NCI-H1417 (cell line): Measurements from ENCODE around the gene ASPHD2.
A peak's percentile ranks its signal among the peaks of the same experiment; 100 is the strongest.
"Not testable (repeated sequence)": the region's sequence is repeated elsewhere in the genome, so short reads cannot be mapped to it uniquely, and the experiment has no call there.

Experiments used
- DNase-seq, 3 experiments: peaks; one replicate each; lab custom pipeline; 2025; lab: John Stamatoyannopoulos, UW

Gene ASPHD2

GRCh38 chr22:26416670-26417276, 12.3 kb upstream of the ASPHD2 start:
- DNase-seq: no peak

- no peak for DNase-seq
These were observed 11.7 kb upstream of the ASPHD2 start for GRCh38 chr22:26417406-26417805.

GRCh38 chr22:26418620-26419019, 10.4 kb upstream of the ASPHD2 start:
- DNase-seq: no peak

GRCh38 chr22:26426924-26427323, 2.1 kb upstream of the ASPHD2 start:
- no peak for DNase-seq

- DNase-seq: peak in 2 of 3 experiments; percentile 0 to 27
These were observed 612 bp downstream of the ASPHD2 start for GRCh38 chr22:26429458-26430286.

GRCh38 chr22:26430600-26430999, 1.5 kb downstream of the ASPHD2 start:
- no peak for DNase-seq

- DNase-seq: no peak
These were observed 2.4 kb downstream of the ASPHD2 start for GRCh38 chr22:26431261-26431995.

- DNase-seq: no peak
These were observed 3.7 kb downstream of the ASPHD2 start for GRCh38 chr22:26432619-26433311.

GRCh38 chr22:26433805-26434204, 4.7 kb downstream of the ASPHD2 start:
- no peak for DNase-seq

- no peak for DNase-seq
These were observed 6.5 kb downstream of the ASPHD2 start for GRCh38 chr22:26435327-26436093.

GRCh38 chr22:26436903-26437515, 7.9 kb downstream of the ASPHD2 start:
- DNase-seq: no peak

- DNase-seq: no peak
These were observed 8.8 kb downstream of the ASPHD2 start for GRCh38 chr22:26437694-26438392.

- not testable (repeated sequence) for DNase-seq
These were observed 9.7 kb downstream of the ASPHD2 start for GRCh38 chr22:26438776-26439175.

- DNase-seq: no peak
These were observed 10.5 kb downstream of the ASPHD2 start for GRCh38 chr22:26439559-26439958.

GRCh38 chr22:26442086-26442756, 13.2 kb downstream of the ASPHD2 start:
- DNase-seq: no peak

- peak in 1 of 3 experiments; percentile 81 for DNase-seq
These were observed 15.0 kb downstream of the ASPHD2 start for GRCh38 chr22:26443901-26444690.

- peak in 1 of 3 experiments; percentile 51 for DNase-seq
These were observed 15.7 kb downstream of the ASPHD2 start for GRCh38 chr22:26444777-26445176.

- peak in 1 of 3 experiments; percentile 11 for DNase-seq
These were observed 16.7 kb downstream of the ASPHD2 start for GRCh38 chr22:26445577-26446275.
